A549 (cell line): ENCODE measurements around the gene CSMD2.

Source experiments
- BHLHE40 ChIP-seq: IDR thresholded peaks from 2 replicates; pipeline ENCODE4 v1.6.1; 2012; ENCODE audit warnings: low read depth, low read length, inconsistent platforms
- CBX2 ChIP-seq: fragments of 200-600 bp; sonication (generic); IDR thresholded peaks from 2 replicates; pipeline ENCODE4 v1.6.1; 2016; ENCODE audit warnings: low read depth, mild to moderate bottlenecking, borderline replicate concordance
- CHD4 ChIP-seq: fragments of 200-600 bp; sonication (generic); IDR thresholded peaks from 2 replicates; pipeline ENCODE4 v1.6.1; 2016; ENCODE audit warnings: antibody characterized with exemption, mild to moderate bottlenecking, borderline replicate concordance
- JUN ChIP-seq, 2 experiments: fragments of >200 bp; sonication (Bioruptor Twin); formaldehyde crosslinking; IDR thresholded peaks; 2 replicates in 1 of 2; 3 replicates in 1 of 2; pipeline ENCODE4 v1.6.1; 2016 to 2017
- TF ChIP-seq, protein P1 (sequence below): fragments of >200 bp; sonication (Bioruptor Twin); formaldehyde crosslinking; IDR thresholded peaks from 3 replicates; pipeline ENCODE4 v1.5.1; 2016
- TF ChIP-seq, protein P2 (sequence below): fragments of 200-600 bp; sonication (generic); IDR thresholded peaks from 2 replicates; pipeline ENCODE4 v1.6.1; 2016; ENCODE audit warnings: antibody characterized with exemption, mild to moderate bottlenecking, moderate library complexity

DNA sequence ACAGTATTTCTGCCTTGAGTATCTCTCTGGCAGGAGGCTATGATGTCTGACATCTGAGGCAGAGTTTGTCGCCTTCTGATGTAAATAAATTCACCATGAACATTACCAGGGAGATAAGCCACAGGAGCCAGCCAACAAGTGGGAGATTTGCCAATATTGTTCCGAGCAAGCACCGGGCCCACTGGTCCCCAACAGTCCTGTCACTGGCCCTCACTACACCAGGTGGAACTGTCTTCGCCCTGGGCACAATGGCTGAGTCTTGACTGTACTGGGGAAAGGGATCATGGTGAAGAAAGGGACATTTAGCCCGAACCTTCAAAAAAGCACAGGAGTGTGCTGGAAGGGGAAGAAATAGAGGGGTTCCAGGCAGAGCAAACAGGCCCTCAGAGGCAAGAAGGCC lies 243.7 kb downstream of the CSMD2 start:
- no peak for TF ChIP-seq CHD4
- TF ChIP-seq, protein P1, sequence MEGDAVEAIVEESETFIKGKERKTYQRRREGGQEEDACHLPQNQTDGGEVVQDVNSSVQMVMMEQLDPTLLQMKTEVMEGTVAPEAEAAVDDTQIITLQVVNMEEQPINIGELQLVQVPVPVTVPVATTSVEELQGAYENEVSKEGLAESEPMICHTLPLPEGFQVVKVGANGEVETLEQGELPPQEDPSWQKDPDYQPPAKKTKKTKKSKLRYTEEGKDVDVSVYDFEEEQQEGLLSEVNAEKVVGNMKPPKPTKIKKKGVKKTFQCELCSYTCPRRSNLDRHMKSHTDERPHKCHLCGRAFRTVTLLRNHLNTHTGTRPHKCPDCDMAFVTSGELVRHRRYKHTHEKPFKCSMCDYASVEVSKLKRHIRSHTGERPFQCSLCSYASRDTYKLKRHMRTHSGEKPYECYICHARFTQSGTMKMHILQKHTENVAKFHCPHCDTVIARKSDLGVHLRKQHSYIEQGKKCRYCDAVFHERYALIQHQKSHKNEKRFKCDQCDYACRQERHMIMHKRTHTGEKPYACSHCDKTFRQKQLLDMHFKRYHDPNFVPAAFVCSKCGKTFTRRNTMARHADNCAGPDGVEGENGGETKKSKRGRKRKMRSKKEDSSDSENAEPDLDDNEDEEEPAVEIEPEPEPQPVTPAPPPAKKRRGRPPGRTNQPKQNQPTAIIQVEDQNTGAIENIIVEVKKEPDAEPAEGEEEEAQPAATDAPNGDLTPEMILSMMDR: no peak
- no peak for TF ChIP-seq CBX2
- no peak for TF ChIP-seq BHLHE40
- TF ChIP-seq JUN (IDR thresholded peaks at IDR 0.05): no peak
- TF ChIP-seq, protein P2, sequence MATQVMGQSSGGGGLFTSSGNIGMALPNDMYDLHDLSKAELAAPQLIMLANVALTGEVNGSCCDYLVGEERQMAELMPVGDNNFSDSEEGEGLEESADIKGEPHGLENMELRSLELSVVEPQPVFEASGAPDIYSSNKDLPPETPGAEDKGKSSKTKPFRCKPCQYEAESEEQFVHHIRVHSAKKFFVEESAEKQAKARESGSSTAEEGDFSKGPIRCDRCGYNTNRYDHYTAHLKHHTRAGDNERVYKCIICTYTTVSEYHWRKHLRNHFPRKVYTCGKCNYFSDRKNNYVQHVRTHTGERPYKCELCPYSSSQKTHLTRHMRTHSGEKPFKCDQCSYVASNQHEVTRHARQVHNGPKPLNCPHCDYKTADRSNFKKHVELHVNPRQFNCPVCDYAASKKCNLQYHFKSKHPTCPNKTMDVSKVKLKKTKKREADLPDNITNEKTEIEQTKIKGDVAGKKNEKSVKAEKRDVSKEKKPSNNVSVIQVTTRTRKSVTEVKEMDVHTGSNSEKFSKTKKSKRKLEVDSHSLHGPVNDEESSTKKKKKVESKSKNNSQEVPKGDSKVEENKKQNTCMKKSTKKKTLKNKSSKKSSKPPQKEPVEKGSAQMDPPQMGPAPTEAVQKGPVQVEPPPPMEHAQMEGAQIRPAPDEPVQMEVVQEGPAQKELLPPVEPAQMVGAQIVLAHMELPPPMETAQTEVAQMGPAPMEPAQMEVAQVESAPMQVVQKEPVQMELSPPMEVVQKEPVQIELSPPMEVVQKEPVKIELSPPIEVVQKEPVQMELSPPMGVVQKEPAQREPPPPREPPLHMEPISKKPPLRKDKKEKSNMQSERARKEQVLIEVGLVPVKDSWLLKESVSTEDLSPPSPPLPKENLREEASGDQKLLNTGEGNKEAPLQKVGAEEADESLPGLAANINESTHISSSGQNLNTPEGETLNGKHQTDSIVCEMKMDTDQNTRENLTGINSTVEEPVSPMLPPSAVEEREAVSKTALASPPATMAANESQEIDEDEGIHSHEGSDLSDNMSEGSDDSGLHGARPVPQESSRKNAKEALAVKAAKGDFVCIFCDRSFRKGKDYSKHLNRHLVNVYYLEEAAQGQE: no peak
